Measurements from ENCODE around the gene ACLY.
"Not testable (repeated sequence)": the region's sequence is repeated elsewhere in the genome, so short reads cannot be mapped to it uniquely, and the experiment has no call there.

Gene ACLY

GRCh38 chr17:41939044-41939692 lies 20.4 kb upstream of the ACLY start:
- no peak for DNase-seq

DNA sequence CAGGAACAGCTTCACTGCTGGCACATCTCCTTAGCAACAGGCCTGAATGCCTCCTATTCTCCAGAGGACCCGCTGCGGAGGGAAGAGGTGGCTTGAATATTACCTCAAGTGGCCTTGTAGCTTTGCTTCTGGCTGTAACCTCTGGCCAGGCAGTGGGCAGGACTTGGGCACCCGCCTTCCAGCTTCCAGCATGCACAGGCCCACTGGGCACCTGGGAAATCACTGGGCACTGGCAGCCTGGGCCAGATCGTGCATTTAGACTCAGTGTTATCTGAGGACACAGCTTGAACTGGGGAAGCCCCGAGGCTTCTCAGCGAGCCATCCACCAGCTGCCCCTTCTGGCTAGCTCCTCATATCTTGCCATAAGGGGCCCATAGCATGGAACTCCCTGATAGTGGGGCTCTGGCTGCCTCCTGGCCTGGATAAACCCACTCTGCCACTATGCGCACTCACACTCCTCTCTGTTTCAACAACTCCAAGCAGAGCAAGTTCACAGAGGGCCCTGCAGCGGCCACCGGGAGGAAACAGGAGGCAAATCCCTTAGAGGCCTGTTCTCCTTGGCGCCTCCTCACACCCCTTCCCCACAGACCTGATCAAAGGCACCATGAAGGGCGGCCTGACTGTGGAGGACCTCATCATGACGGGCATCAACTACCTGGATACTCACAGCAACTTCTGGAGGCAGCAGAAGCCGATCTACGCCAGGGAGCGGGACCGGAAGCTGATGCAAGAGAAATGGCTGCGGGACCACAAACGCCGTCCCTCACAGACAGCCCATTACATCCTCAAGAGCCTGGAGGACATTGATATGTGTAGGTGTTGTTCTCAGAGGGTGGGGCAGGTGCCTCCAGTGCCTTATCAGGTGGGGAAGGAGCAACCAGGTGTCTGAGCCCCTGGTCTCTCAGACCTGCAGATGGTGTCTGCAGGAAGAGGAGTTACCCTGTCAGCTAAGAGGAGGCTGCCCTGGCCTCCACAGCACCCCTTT lies 19.5 kb upstream of the ACLY start:
- DNase-seq: no peak

- DNase-seq: no peak
These were observed 16.9 kb upstream of the ACLY start for GRCh38 chr17:41935641-41936040.

- DNase-seq: no peak
These were observed 14.2 kb upstream of the ACLY start for GRCh38 chr17:41932816-41933389.

DNA sequence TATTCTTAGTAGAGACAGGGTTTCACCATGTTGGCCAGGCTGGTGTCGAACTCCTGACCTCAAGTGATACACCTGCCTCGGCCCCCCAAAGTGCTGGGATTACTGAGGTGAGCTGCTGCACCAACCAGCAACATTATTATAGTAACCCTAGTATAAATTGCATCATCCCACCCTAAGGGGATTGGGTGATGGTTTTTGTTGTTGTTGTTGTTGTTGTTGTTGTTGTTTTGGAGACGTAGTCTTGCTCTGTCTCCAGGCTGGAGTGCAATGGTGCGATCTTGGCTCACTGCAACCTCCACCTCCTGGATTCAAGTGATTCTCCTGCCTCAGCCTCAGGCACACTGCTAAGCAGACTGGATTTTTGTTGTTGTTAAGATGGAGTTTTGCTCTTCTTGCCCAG lies 13.0 kb upstream of the ACLY start:
- not testable (repeated sequence) for DNase-seq

- DNase-seq: not testable (repeated sequence)
These were observed 12.0 kb upstream of the ACLY start for GRCh38 chr17:41930833-41931156.

- peak; percentile 93 for DNase-seq
These were observed 11.5 kb upstream of the ACLY start, which contains the start of gene ODAD4 for GRCh38 chr17:41930009-41930832. ODAD4 (plus strand) TSS chr17:41930617; CDS start chr17:41930724, 107 bp downstream.

DNA sequence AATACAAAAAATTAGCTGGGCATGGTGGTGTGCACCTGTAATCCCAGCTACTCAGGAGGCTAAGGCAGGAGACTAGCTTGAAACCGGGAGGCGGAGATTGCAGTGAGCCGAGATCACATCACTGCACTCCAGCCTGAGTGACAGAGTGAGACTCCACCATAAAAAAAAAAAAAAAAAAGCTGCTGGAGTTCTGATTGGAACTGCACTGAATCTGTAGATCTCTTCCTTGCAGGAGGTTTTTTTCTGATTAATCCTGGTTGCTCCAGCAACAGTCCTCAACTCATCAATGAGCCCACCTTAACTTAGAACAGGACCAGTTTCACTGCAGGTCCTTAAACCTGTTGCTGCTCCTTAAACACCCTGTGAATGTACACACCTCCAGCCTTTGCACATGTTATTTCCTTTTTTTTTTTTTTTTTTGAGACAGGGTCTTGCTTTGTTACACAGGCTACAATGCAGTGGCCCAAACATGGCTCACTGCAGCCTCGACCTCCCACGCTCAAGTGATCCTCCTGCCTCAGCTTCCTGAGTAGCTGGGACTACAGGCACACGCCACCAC lies 10.0 kb upstream of the ACLY start:
- no peak for DNase-seq

DNA sequence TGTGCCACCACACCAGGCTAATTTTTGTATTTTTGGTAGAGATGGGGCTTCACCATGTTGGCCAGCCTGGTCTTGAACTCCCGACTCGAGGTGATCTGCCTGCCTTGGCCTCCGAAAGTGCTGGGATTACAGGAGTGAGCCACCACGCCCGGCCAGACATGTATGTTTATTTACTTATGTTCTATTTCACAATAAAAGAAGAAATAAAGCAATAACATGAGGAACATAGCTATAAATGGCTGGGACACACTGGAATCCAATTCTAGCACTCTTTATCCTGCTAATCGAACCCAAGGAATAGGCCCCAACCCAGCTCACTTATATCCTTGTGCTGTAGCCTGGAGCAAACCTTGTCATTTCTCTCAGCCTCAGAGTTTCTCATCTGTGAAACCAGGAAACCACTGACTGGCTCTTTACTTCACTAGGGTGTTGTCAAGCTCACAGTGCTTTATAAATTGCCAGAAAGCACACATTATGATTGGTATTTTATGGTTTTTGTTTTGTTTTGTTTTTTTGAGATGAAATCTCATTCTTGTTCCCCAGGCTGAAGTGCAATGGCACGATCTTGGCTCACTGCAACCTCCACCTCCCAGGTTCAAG lies 7.3 kb upstream of the ACLY start:
- no peak for DNase-seq

DNA sequence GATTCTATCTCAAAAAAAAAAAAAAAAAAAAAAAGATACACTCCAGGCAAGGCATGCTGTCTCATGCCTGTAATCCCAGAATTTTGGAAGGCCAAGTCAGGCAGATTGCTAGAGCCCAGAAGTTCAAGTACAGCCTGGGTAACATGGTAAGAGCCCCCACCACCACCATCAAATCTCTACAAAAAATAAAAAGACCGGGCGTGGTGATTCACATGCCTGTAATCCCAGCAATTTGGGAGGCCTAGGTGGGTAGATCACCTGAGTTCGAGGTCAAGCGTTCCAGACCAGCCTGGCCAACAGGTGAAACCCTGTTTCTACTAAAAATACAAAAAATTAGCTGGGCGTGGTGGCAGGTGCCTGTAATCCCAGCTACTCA lies 1.8 kb upstream of the ACLY start:
- no peak for DNase-seq

GRCh38 chr17:41919840-41920579 lies 1.3 kb upstream of the ACLY start:
- no peak for DNase-seq

- no peak for DNase-seq
These were observed 540 bp upstream of the ACLY start for GRCh38 chr17:41919165-41919817.

DNA sequence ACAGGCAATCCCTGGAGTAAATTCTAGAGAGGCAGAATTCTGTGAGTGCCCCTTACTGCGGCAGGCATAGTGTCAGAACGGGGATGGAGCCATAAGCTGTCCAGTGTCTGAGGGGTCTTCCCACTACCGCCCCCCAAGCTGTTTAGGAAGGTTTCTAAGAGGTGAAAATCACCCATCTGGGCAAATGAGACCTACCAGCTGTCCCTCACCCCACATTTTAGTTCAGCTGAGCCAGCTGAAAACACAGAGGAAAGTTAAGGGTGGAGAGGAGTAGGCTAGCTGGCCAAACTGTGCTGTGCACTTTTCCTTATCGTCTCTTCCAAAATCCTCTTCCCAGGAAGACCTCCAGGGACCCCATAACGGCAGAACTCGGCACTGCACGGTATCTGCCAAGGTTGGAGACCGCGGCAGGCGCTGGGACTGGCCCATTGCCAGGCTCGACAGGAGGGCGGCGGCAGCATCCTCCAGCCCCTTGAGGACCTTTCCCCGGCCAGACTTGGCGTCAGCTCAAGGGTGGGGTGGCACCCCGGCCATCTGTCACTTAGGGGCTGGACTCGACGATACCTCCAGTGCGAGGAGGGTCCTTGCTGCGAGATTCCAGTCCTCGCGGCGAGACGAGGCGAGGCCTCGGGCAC lies 955 bp downstream of the ACLY start:
- peak; percentile 37 for DNase-seq

GRCh38 chr17:41917192-41917591 lies 1.6 kb downstream of the ACLY start:
- DNase-seq: no peak

DNA sequence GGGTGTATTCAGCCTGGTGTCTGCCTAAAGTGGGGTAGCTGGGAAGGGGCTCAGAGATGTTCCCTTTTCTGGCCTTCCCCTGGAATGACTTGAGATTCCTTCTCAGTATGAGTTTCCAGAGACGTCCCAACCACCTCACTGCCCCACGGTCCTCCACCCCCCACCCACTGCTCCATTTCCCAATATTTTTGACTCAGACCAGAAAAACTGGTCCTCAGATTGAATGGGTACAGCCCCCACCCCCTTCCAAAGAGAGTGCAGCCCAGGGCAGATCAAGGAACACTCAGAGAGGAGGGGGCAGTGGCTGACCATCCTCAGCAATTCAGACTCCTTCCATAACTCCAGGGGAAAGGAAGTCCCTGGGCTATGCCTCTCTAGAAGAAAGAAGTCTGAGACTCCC lies 3.2 kb downstream of the ACLY start:
- DNase-seq: no peak

GRCh38 chr17:41915020-41915419 lies 3.7 kb downstream of the ACLY start:
- DNase-seq: no peak

DNA sequence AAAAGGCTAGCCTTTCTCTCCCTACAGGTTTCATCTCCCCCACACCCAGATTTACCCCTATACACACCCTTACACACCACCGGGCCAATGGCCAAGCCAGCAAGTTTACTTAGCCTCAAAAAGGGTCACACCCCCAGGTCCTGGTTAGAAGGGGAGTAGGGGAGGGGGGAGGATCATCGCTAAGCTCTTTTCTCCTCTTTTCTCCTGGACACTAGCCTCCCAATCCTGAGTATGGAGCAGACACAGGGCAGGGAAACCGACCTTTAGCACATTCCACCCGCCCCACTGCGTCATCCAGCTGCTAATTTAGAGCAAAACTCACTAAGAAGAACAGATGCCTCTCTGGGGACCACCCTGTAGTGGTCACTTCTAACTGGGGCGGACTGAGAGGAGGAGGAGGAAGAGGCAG lies 4.4 kb downstream of the ACLY start:
- no peak for DNase-seq

DNA sequence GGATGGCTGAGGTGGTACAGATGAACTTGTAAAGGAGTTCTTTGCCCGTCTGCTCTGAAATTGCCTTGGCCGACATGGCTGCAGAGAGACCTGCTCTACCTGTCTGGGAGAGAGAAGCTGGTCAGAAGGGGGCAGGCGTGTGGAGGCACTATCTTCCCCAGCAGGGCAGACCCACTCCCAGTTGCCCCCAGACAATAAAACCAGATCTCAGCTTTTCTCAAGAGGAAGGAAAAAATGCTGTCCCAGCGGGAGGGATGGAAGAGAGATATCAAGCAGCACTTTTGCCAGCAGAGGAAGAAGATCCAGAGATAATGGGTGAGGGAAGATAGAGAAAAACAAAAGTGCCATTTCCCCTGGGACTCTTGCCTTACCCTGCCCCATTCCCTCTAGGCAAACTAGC lies 5.0 kb downstream of the ACLY start:
- no peak for DNase-seq

DNA sequence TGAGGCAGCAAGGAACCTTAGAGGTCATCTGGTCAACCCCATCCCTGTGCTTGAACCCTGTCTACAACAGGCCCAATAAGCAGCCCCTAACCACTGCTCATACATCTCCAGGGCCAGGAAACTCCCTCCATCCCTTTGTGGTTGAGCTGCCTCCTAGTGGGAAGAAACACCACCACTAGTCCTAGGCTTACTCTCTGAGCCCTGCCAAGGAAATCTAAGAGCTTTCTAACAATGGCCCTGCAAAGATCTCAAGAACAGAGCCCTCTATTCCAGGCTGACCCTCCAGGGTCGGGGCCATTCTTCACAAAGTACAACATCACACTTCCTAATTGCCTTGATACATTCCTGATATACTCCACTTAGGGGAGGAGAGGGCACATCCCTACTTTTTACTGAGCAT lies 5.8 kb downstream of the ACLY start:
- DNase-seq: no peak

GRCh38 chr17:41910701-41911391 lies 7.9 kb downstream of the ACLY start:
- DNase-seq: no peak

Measured in stimulated activated CD4-positive, alpha-beta T cell treated with anti-CD3 and anti-CD28 coated beads, Interleukin-12 subunit alpha, Interleukin-12 subunit beta, amount 100 ng/mL, for 4 hours (primary cell).